WTC11 (cell line): ENCODE results near the gene MYO6. TPM values are rescaled to one million over a fixed set of nuclear protein-coding genes. Genes with fewer than 3 reads are reported as not detected.

Source experiments
- ATAC-seq: fragments of 200-7000 bp; cut with Tn5 transposase; 2 replicates; pipeline ENCODE4 v1.10.0; 2021; ENCODE audit warnings: mild to moderate bottlenecking, moderate library complexity
- CTCF ChIA-PET: fragments of 300-600 bp; sonication (Branson Sonifier 250); formaldehyde crosslinking; loops from one replicate; lab custom pipeline; 2021; ENCODE audit warnings: antibody characterized with exemption; lab: Charles Lee
- POLR2A ChIA-PET: fragments of 350-600 bp; sonication (Branson Sonifier 250); formaldehyde crosslinking; loops from one replicate; lab custom pipeline; 2021; ENCODE audit warnings: antibody characterized with exemption; lab: Charles Lee
- DNase-seq: peaks from one replicate; pipeline ENCODE4 v3.0.0; 2021; ENCODE audit warnings: low spot score
- H3K27ac Mint-ChIP-seq: 2 replicates; pipeline ENCODE4 v1.8.0; 2021; ENCODE audit warnings: mixed read lengths
- H3K27me3 Mint-ChIP-seq: 2 replicates; pipeline ENCODE4 v1.8.0; 2021; ENCODE audit warnings: low read depth, mild to moderate bottlenecking, moderate library complexity, mixed read lengths
- H3K36me3 Mint-ChIP-seq: 2 replicates; pipeline ENCODE4 v1.8.0; 2021; ENCODE audit warnings: mixed read lengths
- H3K4me1 Mint-ChIP-seq: 2 replicates; pipeline ENCODE4 v1.8.0; 2022; ENCODE audit warnings: mixed read lengths
- H3K4me3 Mint-ChIP-seq: 2 replicates; pipeline ENCODE4 v1.8.0; 2021; ENCODE audit warnings: mild to moderate bottlenecking, moderate library complexity, mixed read lengths
- H3K9me3 Mint-ChIP-seq: 2 replicates; pipeline ENCODE4 v1.8.0; 2021; ENCODE audit warnings: mixed read lengths
- ARID4B ChIP-seq: sonication (generic); formaldehyde crosslinking; IDR thresholded peaks from 2 replicates; pipeline ENCODE4 v1.8.0; 2023; ENCODE audit warnings: missing genetic modification reagents, mild to moderate bottlenecking, borderline replicate concordance
- ATF3 ChIP-seq: sonication (generic); formaldehyde crosslinking; conservative IDR thresholded peaks from 2 replicates; pipeline ENCODE4 v1.8.1; 2022; ENCODE audit warnings: mild to moderate bottlenecking, missing genetic modification reagents
- CBFB ChIP-seq: sonication (generic); formaldehyde crosslinking; IDR thresholded peaks from 2 replicates; pipeline ENCODE4 v1.8.1; 2022; ENCODE audit warnings: mild to moderate bottlenecking, low read depth, missing genetic modification reagents
- CREB1 ChIP-seq: sonication (generic); formaldehyde crosslinking; IDR thresholded peaks from 2 replicates; pipeline ENCODE4 v1.8.0; 2023; ENCODE audit warnings: mild to moderate bottlenecking, missing genetic modification reagents
- FOXJ3 ChIP-seq: sonication (generic); formaldehyde crosslinking; IDR thresholded peaks from 2 replicates; pipeline ENCODE4 v1.9.0; 2021; ENCODE audit warnings: missing genetic modification reagents, mild to moderate bottlenecking, borderline replicate concordance
- FOXK1 ChIP-seq: sonication (generic); formaldehyde crosslinking; IDR thresholded peaks from 2 replicates; pipeline ENCODE4 v1.8.0; 2022; ENCODE audit warnings: mild to moderate bottlenecking, moderate library complexity, missing genetic modification reagents
- MLX ChIP-seq: sonication (generic); formaldehyde crosslinking; IDR thresholded peaks from 2 replicates; pipeline ENCODE4 v1.8.1; 2023; ENCODE audit warnings: mild to moderate bottlenecking, missing genetic modification reagents, moderate library complexity
- NR2C2 ChIP-seq: sonication (generic); formaldehyde crosslinking; IDR thresholded peaks from 2 replicates; pipeline ENCODE4 v1.8.0; 2022; ENCODE audit warnings: mild to moderate bottlenecking, missing genetic modification reagents
- OVOL2 ChIP-seq: fragments of 250-450 bp; sonication (Bioruptor Pico); IDR thresholded peaks from 2 replicates; pipeline ENCODE4 v1.9.0; 2021; ENCODE audit warnings: mild to moderate bottlenecking, borderline replicate concordance
- SMAD4 ChIP-seq: sonication (generic); formaldehyde crosslinking; IDR thresholded peaks from 2 replicates; pipeline ENCODE4 v1.8.0; 2022; ENCODE audit warnings: mild to moderate bottlenecking, missing genetic modification reagents
- SP1 ChIP-seq: sonication (generic); formaldehyde crosslinking; conservative IDR thresholded peaks from 2 replicates; pipeline ENCODE4 v1.8.1; 2022; ENCODE audit warnings: missing genetic modification reagents
- TCF7 ChIP-seq: sonication (generic); formaldehyde crosslinking; IDR thresholded peaks from 2 replicates; pipeline ENCODE4 v1.8.0; 2022; ENCODE audit warnings: mild to moderate bottlenecking, low read depth, missing genetic modification reagents, moderate library complexity
- TEAD1 ChIP-seq: sonication (generic); formaldehyde crosslinking; IDR thresholded peaks from 2 replicates; pipeline ENCODE4 v1.8.0; 2022; ENCODE audit warnings: mild to moderate bottlenecking, missing genetic modification reagents
- ZMAT4 ChIP-seq: fragments of 250-450 bp; sonication (Bioruptor Pico); IDR thresholded peaks from 2 replicates; pipeline ENCODE4 v1.9.0; 2021; ENCODE audit warnings: mild to moderate bottlenecking
- ZNF138 ChIP-seq: sonication (generic); formaldehyde crosslinking; conservative IDR thresholded peaks from 2 replicates; pipeline ENCODE4 v1.8.1; 2022; ENCODE audit warnings: mild to moderate bottlenecking, moderate library complexity, missing genetic modification reagents
- ZNF219 ChIP-seq: sonication (generic); formaldehyde crosslinking; IDR thresholded peaks from 2 replicates; pipeline ENCODE4 v1.8.0; 2023; ENCODE audit warnings: missing genetic modification reagents, mild to moderate bottlenecking, borderline replicate concordance
- ZNF281 ChIP-seq: sonication (generic); formaldehyde crosslinking; IDR thresholded peaks from 2 replicates; pipeline ENCODE4 v1.8.0; 2023; ENCODE audit warnings: mild to moderate bottlenecking, missing genetic modification reagents
- ZNF317 ChIP-seq: sonication (generic); formaldehyde crosslinking; IDR thresholded peaks from 2 replicates; pipeline ENCODE4 v1.8.1; 2023; ENCODE audit warnings: low read depth, mild to moderate bottlenecking, moderate library complexity, missing genetic modification reagents, borderline replicate concordance
- ZNF396 ChIP-seq: fragments of 250-450 bp; sonication (Bioruptor Pico); IDR thresholded peaks from 2 replicates; pipeline ENCODE4 v1.8.0; 2021; ENCODE audit warnings: mild to moderate bottlenecking, moderate library complexity, borderline replicate concordance
- ZNF416 ChIP-seq: fragments of 250-450 bp; sonication (Bioruptor Pico); IDR thresholded peaks from 2 replicates; pipeline ENCODE4 v1.9.0; 2021; ENCODE audit warnings: mild to moderate bottlenecking, inconsistent platforms
- ZNF423 ChIP-seq: fragments of 250-450 bp; sonication (Bioruptor Pico); IDR thresholded peaks from 2 replicates; pipeline ENCODE4 v2.1.2; 2022; ENCODE audit warnings: mild to moderate bottlenecking, moderate library complexity
- ZNF512 ChIP-seq: sonication (generic); formaldehyde crosslinking; IDR thresholded peaks from 2 replicates; pipeline ENCODE4 v1.8.1; 2022; ENCODE audit warnings: missing genetic modification reagents, borderline replicate concordance
- ZSCAN18 ChIP-seq: fragments of 250-450 bp; sonication (Bioruptor Pico); IDR thresholded peaks from 2 replicates; pipeline ENCODE4 v2.1.2; 2022; ENCODE audit warnings: mild to moderate bottlenecking, moderate library complexity
- total RNA-seq: library from RNA; stranded (reverse); gene quantifications from 3 replicates; pipeline ENCODE4 v1.2.3, GENCODE V29; 2021

MYO6 gene
- total RNA-seq, 1 experiment from 2014 or later: 32.6 TPM

GRCh38 chr6:75880305-75880704 is 131.3 kb downstream of the MYO6 start:
- peaks cover 11% of the 10 kb centered on the region for H3K4me1 Mint-ChIP-seq
- no peak overlapping the region for H3K27ac Mint-ChIP-seq
- DNase-seq (no peak), ATAC-seq (no peak)
- CTCF ChIA-PET: interaction anchor here (3.8 kb wide), 1 partner anchor 12 kb away, joined by 23 read pairs; no protein-coding TSS in a partner anchor
- no peaks in the 10 kb centered on the region for H3K27me3 Mint-ChIP-seq
- no peaks in the 10 kb centered on the region for H3K36me3 Mint-ChIP-seq
- POLR2A ChIA-PET: no interaction called here
- no peaks in the 10 kb centered on the region for H3K9me3 Mint-ChIP-seq
- H3K4me3 Mint-ChIP-seq: no peak overlapping the region
- no peak for TF ChIP-seq ZNF219
- no peak for TF ChIP-seq TCF7 (CRISPR knock-in tag)
- TF ChIP-seq MLX (CRISPR knock-in tag): no peak
- no peak for TF ChIP-seq FOXK1
- no peak for TF ChIP-seq NR2C2 (CRISPR knock-in tag)
- TF ChIP-seq CBFB (CRISPR knock-in tag): no peak
- TF ChIP-seq ATF3 (CRISPR knock-in tag): no peak
- no peak for TF ChIP-seq ARID4B
- TF ChIP-seq TEAD1 (CRISPR knock-in tag): no peak
- TF ChIP-seq ZNF138 (CRISPR knock-in tag): no peak
- no peak for TF ChIP-seq ZNF512 (CRISPR knock-in tag)
- TF ChIP-seq CREB1 (CRISPR knock-in tag): no peak
- no peak for TF ChIP-seq OVOL2 (CRISPR knock-in tag)
- TF ChIP-seq ZSCAN18: no peak

- ChIA-PET POLR2A (no interaction called here), CTCF (no interaction called here)
- ATAC-seq: no peak
- no peaks in the 10 kb centered on the region for H3K27me3 Mint-ChIP-seq
- H3K36me3 Mint-ChIP-seq: peaks cover 4% of the 10 kb centered on the region; the same call in 1 of the 2 replicates
- H3K27ac Mint-ChIP-seq: no peak overlapping the region
- DNase-seq: no peak
- H3K9me3 Mint-ChIP-seq: no peaks in the 10 kb centered on the region
- H3K4me1 Mint-ChIP-seq: peaks cover 11% of the 10 kb centered on the region
- H3K4me3 Mint-ChIP-seq: no peak overlapping the region
- TF ChIP-seq SMAD4 (no peak), ZNF281 (CRISPR knock-in tag) (no peak), SP1 (CRISPR knock-in tag) (no peak), ATF3 (CRISPR knock-in tag) (no peak), ZNF416 (no peak), ZSCAN18 (no peak), TEAD1 (CRISPR knock-in tag) (no peak), FOXJ3 (CRISPR knock-in tag) (no peak), ZNF317 (CRISPR knock-in tag) (no peak), ZNF396 (CRISPR knock-in tag) (no peak), ZNF423 (no peak), ZMAT4 (CRISPR knock-in tag) (no peak)
Measured at GRCh38 chr6:75882734-75883133, 133.7 kb downstream of the MYO6 start.
